HT1080 (cell line): Measurements from ENCODE around the gene OXGR1. TPM values are rescaled to one million over a fixed set of nuclear protein-coding genes. Genes with fewer than 3 reads are reported as not detected.
"Not testable (repeated sequence)": the region's sequence is repeated elsewhere in the genome, so short reads cannot be mapped to it uniquely, and the experiment has no call there.

ENCODE experiments used
- DNase-seq: peaks from one replicate; pipeline ENCODE4 v3.0.0-alpha.2; 2015; ENCODE audit warnings: low read depth
- total RNA-seq: library from RNA; depleted of rRNA; stranded (reverse); fragments of >200 nt; shearing (Covaris generic); gene quantifications from 2 replicates; pipeline ENCODE4 v1.2.3, GENCODE V29; 2014

The OXGR1 gene
- total RNA-seq, 1 experiment from 2014 or later = 0.16 TPM

DNA sequence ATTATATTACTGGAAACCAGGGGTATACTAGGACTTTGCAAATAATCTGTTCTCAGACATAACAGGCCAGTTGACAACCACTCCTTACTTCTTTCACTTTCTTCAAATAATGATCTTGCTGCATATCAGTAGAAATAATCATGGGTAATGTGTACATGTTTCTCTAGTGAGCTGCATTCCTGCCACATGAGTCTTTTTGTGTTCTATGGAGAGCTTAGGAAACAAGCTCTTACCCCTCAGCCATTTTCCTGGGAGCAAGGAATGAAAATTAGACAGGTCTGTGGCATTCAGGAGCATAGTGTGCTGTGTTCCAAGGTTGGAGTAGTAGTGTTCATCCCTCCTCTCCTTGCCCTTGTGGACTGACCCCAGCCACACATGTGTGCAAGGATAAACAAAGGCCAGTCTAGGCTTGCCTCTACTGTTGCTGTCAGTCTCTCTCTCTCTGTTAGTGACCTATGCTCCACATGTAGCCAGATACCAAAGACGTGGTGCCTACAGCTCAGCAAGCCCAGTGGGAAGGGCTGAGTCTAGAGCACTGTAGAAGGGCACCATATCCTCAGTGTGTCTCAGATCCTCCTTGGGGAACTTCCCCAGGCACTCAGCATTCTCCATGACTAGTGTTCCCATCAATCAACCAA lies 11.5 kb upstream of the OXGR1 start:
- DNase-seq = peak; percentile 47

GRCh38 chr13:97004886-97005285 lies 10.6 kb upstream of the OXGR1 start:
- DNase-seq = no peak

GRCh38 chr13:97004096-97004876 lies 10.0 kb upstream of the OXGR1 start:
- DNase-seq = peak; percentile 82

DNA sequence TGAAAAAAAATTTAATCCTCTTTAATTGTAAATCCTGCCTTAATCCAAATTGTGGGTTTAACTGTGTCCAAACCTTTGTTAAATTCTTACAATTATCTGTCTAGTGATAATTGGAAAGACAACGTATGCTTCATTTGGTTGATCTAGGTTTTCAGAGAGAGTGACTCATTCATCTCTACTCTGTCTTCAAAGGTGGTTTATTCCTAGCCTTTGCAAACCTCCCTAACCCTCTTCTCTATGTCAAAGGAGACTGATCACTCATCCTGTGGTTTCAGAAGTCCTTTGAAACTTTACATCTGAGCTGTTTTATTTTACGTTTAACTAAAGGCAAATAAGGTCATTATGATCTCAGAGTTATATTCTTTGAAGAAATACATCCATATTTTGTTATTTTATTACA lies 8.8 kb upstream of the OXGR1 start:
- peak; percentile 79 for DNase-seq

- DNase-seq = peak; percentile 52
Observed at GRCh38 chr13:97002581-97002980, 8.3 kb upstream of the OXGR1 start.

GRCh38 chr13:97001636-97002035 lies 7.4 kb upstream of the OXGR1 start:
- no peak for DNase-seq

DNA sequence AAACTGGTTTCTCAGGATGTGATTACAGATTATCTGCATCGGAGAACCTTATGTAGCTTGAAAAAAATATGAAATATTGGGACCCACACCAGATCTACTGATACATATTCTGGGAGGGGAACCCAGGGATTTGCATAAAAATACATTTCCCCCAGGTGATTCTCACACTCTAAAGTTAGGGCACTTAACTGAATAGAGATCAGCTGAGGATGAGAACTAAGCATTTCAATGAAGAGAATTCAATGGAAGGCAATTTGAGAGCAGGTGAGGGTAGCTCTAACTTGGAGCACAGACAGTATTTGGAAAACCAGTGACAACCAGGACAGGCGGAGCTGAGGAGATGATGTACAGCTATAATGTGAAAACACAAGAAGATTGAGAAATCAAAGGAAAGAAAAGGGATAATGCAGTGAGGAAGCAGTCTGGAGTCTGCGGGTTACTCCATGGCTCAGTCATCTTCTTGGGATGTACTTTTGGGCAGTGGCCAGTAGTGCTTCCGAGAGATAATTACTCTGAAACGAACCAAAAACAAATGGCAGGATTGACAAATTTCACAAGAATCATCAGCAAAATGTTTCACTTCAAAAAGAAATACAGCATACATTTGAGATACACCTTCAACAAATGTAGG lies 6.1 kb upstream of the OXGR1 start:
- peak; percentile 50 for DNase-seq

- no peak for DNase-seq
Observed at GRCh38 chr13:96999091-96999490, 4.8 kb upstream of the OXGR1 start.

DNA sequence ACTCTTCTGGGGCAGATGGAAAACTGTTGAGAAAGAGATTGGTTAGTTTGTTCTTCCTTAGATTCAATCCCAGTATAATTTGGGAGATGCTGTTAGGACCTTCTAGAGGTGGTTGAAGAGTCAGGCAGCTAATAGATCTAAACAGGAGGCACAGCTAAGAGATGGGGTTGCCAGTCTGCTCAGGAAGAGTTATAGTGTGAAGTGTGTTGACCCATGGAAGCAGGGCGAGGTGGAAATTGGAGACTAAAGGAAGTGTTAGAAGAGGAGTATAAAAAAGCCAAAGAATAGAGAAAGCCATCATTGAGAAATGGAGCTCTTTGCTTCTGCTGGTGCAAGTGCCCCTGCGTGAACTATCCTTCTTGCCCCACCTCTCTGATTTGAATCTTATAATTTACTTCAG lies 3.8 kb upstream of the OXGR1 start:
- no peak for DNase-seq

- DNase-seq = no peak
Observed at GRCh38 chr13:96996886-96997285, 2.6 kb upstream of the OXGR1 start.

- no peak for DNase-seq
Observed at GRCh38 chr13:96996107-96996506, 1.8 kb upstream of the OXGR1 start.

DNA sequence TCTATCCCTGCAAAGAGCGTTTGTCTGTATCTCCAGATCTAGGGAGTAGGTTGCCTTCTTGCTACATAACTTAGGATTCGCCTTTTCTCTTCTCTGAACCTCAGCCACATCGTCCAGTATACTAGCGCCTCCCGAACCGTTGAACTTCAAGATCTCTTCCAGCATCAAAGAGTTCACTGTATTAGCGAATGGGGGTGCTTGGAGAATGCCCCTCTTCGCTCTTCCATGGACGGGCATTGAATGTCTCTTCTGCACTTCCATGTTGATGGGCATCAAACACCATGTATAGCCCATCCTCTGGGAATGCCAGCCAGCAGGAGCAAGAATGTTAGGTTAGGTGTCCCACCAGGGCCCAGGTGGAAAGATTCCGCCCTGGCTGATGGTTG lies 575 bp upstream of the OXGR1 start:
- DNase-seq = no peak

DNA sequence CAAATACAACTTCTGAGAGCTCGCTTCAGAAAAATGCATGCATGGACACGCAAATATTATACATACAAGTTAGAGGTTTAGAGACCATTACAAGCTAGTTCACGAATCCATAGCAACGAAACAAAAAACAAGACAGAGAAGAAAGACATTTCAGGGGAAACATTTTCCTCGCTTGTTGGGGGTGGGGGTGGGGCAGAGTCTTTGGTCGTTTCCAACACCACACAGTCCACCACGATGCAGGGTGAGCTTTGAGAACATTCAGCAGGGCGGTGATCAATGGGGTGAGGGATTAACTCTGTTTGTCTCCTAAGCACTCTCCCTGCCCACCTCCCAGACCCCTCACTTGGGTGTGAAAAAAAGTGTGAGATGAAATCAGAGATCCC lies 651 bp downstream of the OXGR1 start:
- DNase-seq = no peak

DNA sequence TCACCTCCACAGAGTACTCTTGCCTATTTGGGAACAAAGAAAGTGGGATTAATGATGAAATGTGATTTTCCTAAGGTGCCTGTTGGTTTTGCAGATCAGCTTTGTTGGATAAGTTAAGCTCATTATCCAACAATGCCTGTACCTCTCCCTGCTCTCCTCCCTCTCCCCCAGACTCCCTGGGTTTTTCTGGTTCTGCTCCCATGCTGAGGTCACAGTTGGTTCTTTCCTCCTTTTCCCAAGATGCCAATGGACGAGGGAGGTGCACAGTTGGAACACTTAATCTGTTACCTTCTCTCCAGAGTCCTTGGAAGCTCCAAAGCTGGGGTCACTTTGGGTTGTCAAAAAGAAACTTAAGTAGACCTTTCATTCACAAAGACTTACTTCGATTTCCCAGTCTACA lies 1.6 kb downstream of the OXGR1 start:
- no peak for DNase-seq

- DNase-seq = no peak
Observed at GRCh38 chr13:96991072-96991471, 3.2 kb downstream of the OXGR1 start.

DNA sequence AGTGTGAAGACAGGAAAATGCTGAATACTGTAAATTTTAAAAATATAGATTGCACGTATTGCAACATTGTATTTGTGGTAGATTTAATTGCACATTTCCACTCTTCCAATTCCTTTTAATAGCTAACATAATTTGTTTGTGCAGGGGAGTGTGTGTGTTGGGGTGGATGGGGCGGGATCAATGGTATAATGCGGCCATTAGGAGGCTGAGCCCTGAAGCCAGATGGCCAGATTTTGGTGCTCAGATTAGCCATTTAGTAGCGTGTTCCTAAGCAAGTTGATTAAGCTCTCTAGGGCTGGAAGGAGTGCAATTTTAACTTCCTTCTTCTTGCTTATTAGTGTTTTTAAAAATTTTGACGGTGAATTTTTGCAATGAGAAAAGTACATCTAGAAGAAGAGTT lies 5.8 kb downstream of the OXGR1 start:
- no peak for DNase-seq

DNA sequence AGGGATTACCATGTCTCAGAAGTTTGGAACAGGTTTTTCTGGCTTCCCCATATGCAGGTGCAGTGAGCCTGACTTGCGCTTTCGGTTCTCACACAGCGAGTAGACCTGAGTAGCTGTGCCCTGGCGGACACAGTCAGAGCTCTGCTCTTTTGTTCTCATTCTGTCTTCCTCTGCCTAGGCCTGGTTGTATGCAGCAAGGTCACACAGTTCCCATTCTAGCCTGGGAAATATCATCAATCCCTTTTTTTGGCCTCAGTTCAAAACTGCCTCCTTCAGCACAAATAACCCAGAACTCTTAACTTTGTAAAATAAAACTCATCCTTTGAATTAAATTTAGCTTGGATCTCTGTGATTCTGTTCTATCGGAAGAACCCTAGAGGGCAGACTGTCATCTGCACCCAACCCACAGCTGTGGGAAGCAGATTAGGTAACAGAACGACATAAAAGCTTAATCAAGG lies 10.2 kb downstream of the OXGR1 start:
- DNase-seq = no peak

DNA sequence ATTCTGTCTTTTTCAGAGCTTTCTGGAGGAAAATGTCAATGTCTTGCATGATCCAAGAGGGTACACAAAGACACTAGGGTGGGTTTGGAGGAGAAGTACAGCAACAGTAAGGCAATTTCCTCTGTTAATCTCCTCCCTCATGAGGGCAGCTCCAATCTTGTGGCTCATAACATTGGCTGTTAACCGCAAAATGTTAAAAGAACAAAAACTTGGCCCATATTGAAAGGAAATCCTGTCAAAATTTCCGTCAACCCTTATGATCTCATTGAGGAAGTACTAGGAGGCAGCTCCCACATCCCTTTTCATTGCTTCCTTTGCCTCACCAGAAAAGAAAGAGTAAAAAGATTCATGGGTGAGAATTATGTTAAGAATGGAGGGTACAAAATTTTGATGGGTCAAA lies 11.6 kb downstream of the OXGR1 start:
- peak; percentile 74 for DNase-seq

GRCh38 chr13:96979861-96980260 lies 14.4 kb downstream of the OXGR1 start:
- not testable (repeated sequence) for DNase-seq

DNA sequence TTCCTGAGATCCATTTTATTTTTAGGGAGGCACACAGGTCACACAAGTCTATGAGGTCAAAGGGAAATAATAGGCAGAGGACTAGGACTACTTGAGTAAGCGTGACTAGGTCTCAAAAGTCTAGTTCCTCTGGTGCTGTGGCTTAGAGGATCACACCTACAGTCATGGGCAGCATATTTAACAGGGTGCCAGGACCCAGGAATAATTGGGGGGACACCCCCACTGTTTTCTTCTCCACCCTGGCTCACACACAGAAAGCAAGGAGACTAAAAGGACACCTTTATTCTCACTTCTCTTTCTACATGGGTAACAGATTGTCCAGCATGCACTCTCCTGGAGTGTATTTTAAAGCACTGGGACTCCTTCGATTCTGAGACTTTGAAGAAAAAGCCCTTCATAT lies 26.2 kb downstream of the OXGR1 start:
- no peak for DNase-seq

DNA sequence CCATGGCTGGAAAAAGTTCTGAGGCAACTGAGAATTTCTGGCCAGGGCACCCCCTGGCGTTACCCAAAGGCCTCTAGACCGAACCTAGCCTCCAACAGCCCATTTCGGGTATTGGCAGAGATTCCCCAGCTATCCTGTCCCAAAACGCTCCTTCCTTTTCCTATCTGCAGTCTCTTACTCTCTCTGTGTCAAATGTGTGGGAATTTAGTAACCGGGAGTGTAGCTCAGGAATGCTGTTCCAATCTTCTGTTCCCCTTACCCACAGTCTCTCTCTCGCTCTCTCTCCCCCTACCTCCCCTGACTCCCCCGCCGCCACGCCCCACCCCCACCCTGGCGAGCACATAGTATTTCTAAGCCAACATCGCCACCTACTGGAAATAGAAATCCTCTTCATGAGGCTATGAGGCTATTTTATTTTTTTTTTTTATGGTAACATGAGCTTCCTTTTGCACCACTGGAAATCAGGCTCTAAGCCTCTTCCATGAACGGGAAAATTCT lies 27.0 kb downstream of the OXGR1 start:
- DNase-seq = peak; percentile 53

- no peak for DNase-seq
Observed at GRCh38 chr13:96966415-96967102, 27.7 kb downstream of the OXGR1 start.
